Iris pigment epithelial cell (primary cell): ENCODE measurements around the gene ADAMTS4.

ENCODE experiments used
- DNase-seq: peaks from one replicate; pipeline ENCODE4 v3.0.0-alpha.2; 2011; ENCODE audit warnings: low read depth

The ADAMTS4 gene

GRCh38 chr1:161219078-161219892 lies 20.4 kb upstream of the ADAMTS4 start:
- no peak for DNase-seq

GRCh38 chr1:161218301-161219077 lies 19.6 kb upstream of the ADAMTS4 start:
- DNase-seq = no peak

GRCh38 chr1:161217831-161218230 lies 19.0 kb upstream of the ADAMTS4 start:
- no peak for DNase-seq

- peak; percentile 92 for DNase-seq
Measured at GRCh38 chr1:161216945-161217712, 18.3 kb upstream of the ADAMTS4 start.

- no peak for DNase-seq
Measured at GRCh38 chr1:161215076-161215475, 16.2 kb upstream of the ADAMTS4 start, which contains the start of gene FCER1G. Gene FCER1G, plus strand, starts transcription at chr1:161215295. Its CDS starts 27 bp downstream, at chr1:161215322.

- no peak for DNase-seq
Measured at GRCh38 chr1:161214369-161214768, 15.5 kb upstream of the ADAMTS4 start.

- DNase-seq = peak; percentile 65
Measured at GRCh38 chr1:161209790-161210409, 11.0 kb upstream of the ADAMTS4 start.

GRCh38 chr1:161207173-161207572 lies 8.3 kb upstream of the ADAMTS4 start:
- peak; percentile 82 for DNase-seq

- DNase-seq = peak; percentile 56
Measured at GRCh38 chr1:161206411-161207140, 7.7 kb upstream of the ADAMTS4 start.

GRCh38 chr1:161201836-161202712 lies 3.2 kb upstream of the ADAMTS4 start, which contains the start of gene NDUFS2:
Gene NDUFS2, plus strand, starts transcription at chr1:161202367. Its CDS starts 19 bp downstream, at chr1:161202386.
- DNase-seq = peak; percentile 99

- DNase-seq = peak; percentile 67
Measured at GRCh38 chr1:161200992-161201835, 2.4 kb upstream of the ADAMTS4 start.

GRCh38 chr1:161200421-161200991 lies 1.7 kb upstream of the ADAMTS4 start:
- DNase-seq = no peak

- DNase-seq = no peak
Measured at GRCh38 chr1:161199506-161200139, 769 bp upstream of the ADAMTS4 start.

- DNase-seq = peak; percentile 43
Measured at GRCh38 chr1:161198194-161198896, 509 bp downstream of the ADAMTS4 start.

GRCh38 chr1:161197560-161198193 lies 1.2 kb downstream of the ADAMTS4 start:
- no peak for DNase-seq

- DNase-seq = peak; percentile 81
Measured at GRCh38 chr1:161196521-161197451, 2.1 kb downstream of the ADAMTS4 start.
